ENCODE data around the gene FUBP3.

The FUBP3 gene

GRCh38 chr9:130576176-130576575, 3.2 kb upstream of the FUBP3 start:
- Histone ChIP-seq H3K79me2 (ENCODE audit: low read length) (peaks cover 23% of the 10 kb centered on the region), H3K27ac (ENCODE audit: low read length) (no peak overlapping the region), H3F3A (ENCODE audit: insufficient read depth, low read length) (no peaks in the 10 kb centered on the region), H3K9ac (ENCODE audit: low read length) (no peak overlapping the region), H3K9me3 (replicated peaks; ENCODE audit: insufficient read depth, low read length) (no peaks in the 10 kb centered on the region), H3K27me3 (replicated peaks; ENCODE audit: insufficient read depth, low read length) (peaks cover 30% of the 10 kb centered on the region), H3K36me3 (replicated peaks; ENCODE audit: insufficient read depth, low read length) (no peaks in the 10 kb centered on the region; the same call in 1 of the 2 replicates), H3K4me3 (ENCODE audit: low read length) (no peak overlapping the region), H3K4me1 (ENCODE audit: low read length) (peaks cover 4% of the 10 kb centered on the region; the same call in 1 of the 2 replicates), H4K20me1 (ENCODE audit: insufficient read depth, low read length) (peaks cover 4% of the 10 kb centered on the region; the same call in 1 of the 2 replicates), H3K4me2 (ENCODE audit: low read depth, low read length) (no peak overlapping the region), H3K9me2 (replicated peaks; ENCODE audit: insufficient read depth, low read length) (no peaks in the 10 kb centered on the region), H2AFZ (ENCODE audit: low read length) (no peak overlapping the region)
- no peak for DNase-seq
- TF ChIP-seq EZH2 (optimal IDR thresholded peaks at IDR 0.05; ENCODE audit: low read depth, low read length): no peak
- TF ChIP-seq CTCF (IDR thresholded peaks at IDR 0.05; ENCODE audit: low read length): no peak
- TF ChIP-seq EZH2phosphoT487 (IDR thresholded peaks at IDR 0.05; ENCODE audit: low read length): no peak

- Histone ChIP-seq H3K36me3 (replicated peaks; ENCODE audit: insufficient read depth, low read length) (no peaks in the 10 kb centered on the region; the same call in 1 of the 2 replicates), H2AFZ (ENCODE audit: low read length) (peak overlapping the region; percentile 59), H3K9me2 (replicated peaks; ENCODE audit: insufficient read depth, low read length) (no peaks in the 10 kb centered on the region), H3K9me3 (replicated peaks; ENCODE audit: insufficient read depth, low read length) (no peaks in the 10 kb centered on the region), H3K79me2 (ENCODE audit: low read length) (peaks cover 51% of the 10 kb centered on the region), H3K4me1 (ENCODE audit: low read length) (peaks cover 4% of the 10 kb centered on the region; the same call in 1 of the 2 replicates), H3K27ac (ENCODE audit: low read length) (no peak overlapping the region), H4K20me1 (ENCODE audit: insufficient read depth, low read length) (peaks cover 4% of the 10 kb centered on the region; the same call in 1 of the 2 replicates), H3F3A (ENCODE audit: insufficient read depth, low read length) (no peaks in the 10 kb centered on the region), H3K27me3 (replicated peaks; ENCODE audit: insufficient read depth, low read length) (peaks cover 25% of the 10 kb centered on the region), H3K4me3 (ENCODE audit: low read length) (peak overlapping the region; percentile 85), H3K9ac (ENCODE audit: low read length) (peak overlapping the region; percentile 83), H3K4me2 (ENCODE audit: low read depth, low read length) (peak overlapping the region; percentile 77)
- TF ChIP-seq CTCF (IDR thresholded peaks at IDR 0.05; ENCODE audit: low read length): no peak
- no peak for TF ChIP-seq EZH2phosphoT487 (IDR thresholded peaks at IDR 0.05; ENCODE audit: low read length)
- no peak for TF ChIP-seq EZH2 (optimal IDR thresholded peaks at IDR 0.05; ENCODE audit: low read depth, low read length)
- DNase-seq: peak; percentile 8
These were observed 524 bp downstream of the FUBP3 start for GRCh38 chr9:130579738-130580463.

GRCh38 chr9:130581766-130582165, 2.4 kb downstream of the FUBP3 start:
- H3K36me3 ChIP-seq (replicated peaks; ENCODE audit: insufficient read depth, low read length): no peaks in the 10 kb centered on the region; the same call in 1 of the 2 replicates
- peaks cover 6% of the 10 kb centered on the region; the same call in 1 of the 2 replicates for H4K20me1 ChIP-seq (ENCODE audit: insufficient read depth, low read length)
- no peak overlapping the region for H3K4me2 ChIP-seq (ENCODE audit: low read depth, low read length)
- no peak for TF ChIP-seq CTCF (IDR thresholded peaks at IDR 0.05; ENCODE audit: low read length)
- TF ChIP-seq EZH2 (optimal IDR thresholded peaks at IDR 0.05; ENCODE audit: low read depth, low read length): no peak
- no peak for TF ChIP-seq EZH2phosphoT487 (IDR thresholded peaks at IDR 0.05; ENCODE audit: low read length)
- no peaks in the 10 kb centered on the region for H3K9me3 ChIP-seq (replicated peaks; ENCODE audit: insufficient read depth, low read length)
- H3K27ac ChIP-seq (ENCODE audit: low read length): no peak overlapping the region
- H3K9me2 ChIP-seq (replicated peaks; ENCODE audit: insufficient read depth, low read length): no peaks in the 10 kb centered on the region
- H3K27me3 ChIP-seq (replicated peaks; ENCODE audit: insufficient read depth, low read length): peaks cover 10% of the 10 kb centered on the region; the same call in 1 of the 2 replicates
- peaks cover 66% of the 10 kb centered on the region for H3K79me2 ChIP-seq (ENCODE audit: low read length)
- H3K4me3 ChIP-seq (ENCODE audit: low read length): no peak overlapping the region
- DNase-seq: no peak
- H3K9ac ChIP-seq (ENCODE audit: low read length): no peak overlapping the region
- no peak overlapping the region for H2AFZ ChIP-seq (ENCODE audit: low read length)
- H3K4me1 ChIP-seq (ENCODE audit: low read length): peaks cover 4% of the 10 kb centered on the region; the same call in 1 of the 2 replicates
- no peaks in the 10 kb centered on the region for H3F3A ChIP-seq (ENCODE audit: insufficient read depth, low read length)

Measured in MM.1S (cell line).